ENCODE measurements around the gene ATP9A.

- TF ChIP-seq REST (IDR thresholded peaks at IDR 0.05; ENCODE audit: insufficient replicate concordance, low read depth) (no peak), CTCF (IDR thresholded peaks at IDR 0.05; ENCODE audit: insufficient read depth, low read length) (no peak), POLR2AphosphoS5 (IDR thresholded peaks at IDR 0.05; ENCODE audit: low read depth) (no peak), SPI1 (IDR thresholded peaks at IDR 0.05; ENCODE audit: borderline replicate concordance, low read depth) (no peak)
These were observed 189.1 kb downstream of the ATP9A start for GRCh38 chr20:51579137-51579536.

All from HL-60 (cell line).